Measurements from ENCODE around the gene RNF112.

The RNF112 gene, protein sequence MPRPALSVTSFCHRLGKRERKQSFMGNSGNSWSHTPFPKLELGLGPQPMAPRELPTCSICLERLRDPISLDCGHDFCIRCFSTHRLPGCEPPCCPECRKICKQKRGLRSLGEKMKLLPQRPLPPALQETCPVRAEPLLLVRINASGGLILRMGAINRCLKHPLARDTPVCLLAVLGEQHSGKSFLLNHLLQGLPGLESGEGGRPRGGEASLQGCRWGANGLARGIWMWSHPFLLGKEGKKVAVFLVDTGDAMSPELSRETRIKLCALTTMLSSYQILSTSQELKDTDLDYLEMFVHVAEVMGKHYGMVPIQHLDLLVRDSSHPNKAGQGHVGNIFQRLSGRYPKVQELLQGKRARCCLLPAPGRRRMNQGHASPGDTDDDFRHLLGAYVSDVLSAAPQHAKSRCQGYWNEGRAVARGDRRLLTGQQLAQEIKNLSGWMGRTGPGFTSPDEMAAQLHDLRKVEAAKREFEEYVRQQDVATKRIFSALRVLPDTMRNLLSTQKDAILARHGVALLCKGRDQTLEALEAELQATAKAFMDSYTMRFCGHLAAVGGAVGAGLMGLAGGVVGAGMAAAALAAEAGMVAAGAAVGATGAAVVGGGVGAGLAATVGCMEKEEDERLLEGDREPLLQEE

DNA sequence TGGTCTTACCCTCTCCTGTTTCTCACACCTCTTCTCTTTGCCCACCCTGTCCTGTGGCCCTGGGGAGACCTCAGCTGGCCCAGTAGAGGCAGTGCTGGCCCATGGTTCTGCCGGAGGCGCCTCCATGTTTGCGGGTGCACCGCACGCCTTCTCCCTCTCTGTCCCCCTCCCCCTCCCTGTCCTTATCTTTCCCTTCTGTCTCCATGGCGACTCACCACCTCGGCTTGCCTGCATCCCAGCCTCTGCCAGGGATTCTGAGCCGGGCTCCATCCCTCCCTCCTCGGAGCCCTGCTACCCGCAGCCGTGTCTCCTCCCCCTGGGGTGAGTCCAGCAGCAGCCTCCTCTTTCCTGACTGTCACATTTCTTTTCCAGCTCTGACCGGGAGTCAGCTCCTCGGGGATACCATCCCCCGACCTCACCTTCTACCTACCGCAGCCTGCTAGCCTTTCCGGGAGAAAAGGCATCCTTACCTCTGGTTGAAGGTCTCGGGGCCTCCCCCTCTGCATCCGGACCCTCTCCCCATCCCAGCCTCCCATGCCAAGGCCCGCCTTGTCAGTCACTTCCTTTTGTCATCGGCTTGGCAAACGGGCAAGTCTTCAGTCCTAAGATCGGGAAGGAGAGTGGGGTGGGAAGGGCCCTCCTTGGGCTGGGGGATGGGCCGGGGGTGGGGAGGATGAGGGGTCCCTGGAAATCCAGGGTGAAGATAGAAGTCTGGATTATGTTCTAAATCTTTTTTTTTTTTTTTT is at the start of gene RNF112:
Gene RNF112, plus strand, starts transcription at position 358 of the 746 bp plus-strand sequence. Its CDS starts 177 bp downstream, at position 535.
- no peak for DNase-seq

DNA sequence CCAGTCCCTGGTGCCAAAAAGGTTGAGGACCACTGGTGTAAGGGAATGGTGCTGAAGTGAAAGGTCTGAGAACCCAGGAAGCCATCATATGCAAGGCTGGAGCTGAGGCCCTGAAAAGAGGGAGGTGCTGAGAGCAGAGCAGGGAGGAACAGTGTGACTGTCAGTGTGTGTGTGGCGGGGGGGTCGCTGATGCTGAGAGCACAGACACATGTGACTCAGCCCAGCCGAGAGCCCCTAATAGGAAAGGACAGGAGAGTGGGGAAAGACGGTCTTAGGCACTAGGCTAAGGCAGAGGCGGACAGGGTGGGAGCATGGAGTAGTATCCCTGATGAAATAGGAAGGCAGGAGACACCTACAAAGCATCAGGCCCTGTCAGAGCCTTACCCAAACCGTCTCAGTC is 49.7 kb upstream of the RNF112 start:
- DNase-seq, result no peak

DNA sequence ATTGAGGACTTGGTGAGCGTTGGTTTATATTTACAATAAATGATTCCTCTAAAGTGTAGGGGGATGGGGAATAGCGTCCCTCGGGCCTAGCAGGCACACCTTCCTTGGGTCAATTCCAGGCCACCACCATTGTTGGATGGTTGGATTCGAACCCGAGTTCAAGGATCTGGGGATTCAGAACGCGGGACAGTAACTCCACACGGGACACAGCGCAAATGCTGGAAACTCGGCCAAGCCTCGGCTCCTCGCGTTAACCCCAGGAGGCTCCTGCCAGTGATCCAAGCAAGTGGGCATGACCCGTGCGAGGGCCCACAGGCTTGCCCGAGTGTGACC is 49.1 kb upstream of the RNF112 start:
- no peak for DNase-seq

DNA sequence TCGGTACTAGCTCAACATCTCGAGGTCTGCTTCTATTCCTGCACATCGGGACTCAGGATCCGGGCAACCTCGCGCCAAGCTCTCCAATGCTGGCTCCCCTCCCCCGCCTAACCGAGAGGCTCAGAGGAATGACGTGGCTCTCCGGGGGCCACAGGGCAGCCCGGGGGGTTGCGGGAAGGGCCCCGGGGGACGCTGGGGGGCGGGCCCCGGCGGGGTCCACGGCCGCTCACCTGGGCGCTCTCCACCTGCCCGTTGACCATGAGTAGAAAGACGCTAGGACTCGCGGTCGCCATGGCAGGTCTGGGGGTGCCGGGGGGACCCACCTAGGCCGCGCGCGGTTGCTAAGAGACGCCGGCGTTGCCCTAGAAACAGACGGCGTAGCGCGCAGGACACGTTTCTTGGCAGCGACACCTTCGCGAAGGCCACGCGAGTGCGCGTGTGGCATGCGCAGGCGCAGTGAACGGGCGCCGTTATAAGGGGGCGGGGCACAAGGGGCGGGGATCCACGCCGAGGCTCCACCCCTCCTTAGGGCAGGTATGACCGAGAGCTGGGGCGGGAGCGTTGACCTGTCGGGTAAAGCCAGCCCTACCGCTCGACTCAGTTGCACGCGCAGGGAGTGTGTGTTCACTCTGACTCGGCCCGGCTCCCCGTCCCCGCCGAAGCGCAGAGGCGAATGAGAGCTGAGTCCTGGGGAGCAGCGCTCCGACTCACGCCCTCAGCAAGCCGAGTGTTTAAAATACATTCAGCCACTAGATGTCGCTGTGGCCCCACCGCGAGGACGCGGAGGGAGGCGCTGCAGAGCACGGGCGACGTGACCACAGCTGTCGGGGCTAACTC is 48.5 kb upstream of the RNF112 start, which contains the start of gene B9D1:
Gene B9D1, minus strand, starts transcription at position 447 of the 837 bp plus-strand sequence. Its CDS starts 154 bp downstream, at position 293.
- peak; percentile 90 to 92 for DNase-seq

DNA sequence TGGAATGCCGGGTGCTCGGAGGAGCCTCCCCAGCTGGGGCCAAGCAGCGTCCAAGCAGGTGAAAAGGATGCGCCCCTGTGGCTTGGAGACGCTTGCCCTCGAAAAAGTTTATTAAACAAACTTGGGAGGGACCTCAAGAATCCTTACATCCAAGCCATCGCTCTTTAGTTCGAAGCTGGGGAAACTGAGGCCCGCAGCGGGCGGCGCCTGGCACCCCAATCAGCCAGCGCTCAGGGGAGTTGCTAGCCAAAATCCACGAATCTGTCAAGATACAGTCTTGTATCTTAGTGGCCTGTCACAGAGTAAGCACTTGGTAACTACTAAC is 48.0 kb upstream of the RNF112 start:
- no peak for DNase-seq

DNA sequence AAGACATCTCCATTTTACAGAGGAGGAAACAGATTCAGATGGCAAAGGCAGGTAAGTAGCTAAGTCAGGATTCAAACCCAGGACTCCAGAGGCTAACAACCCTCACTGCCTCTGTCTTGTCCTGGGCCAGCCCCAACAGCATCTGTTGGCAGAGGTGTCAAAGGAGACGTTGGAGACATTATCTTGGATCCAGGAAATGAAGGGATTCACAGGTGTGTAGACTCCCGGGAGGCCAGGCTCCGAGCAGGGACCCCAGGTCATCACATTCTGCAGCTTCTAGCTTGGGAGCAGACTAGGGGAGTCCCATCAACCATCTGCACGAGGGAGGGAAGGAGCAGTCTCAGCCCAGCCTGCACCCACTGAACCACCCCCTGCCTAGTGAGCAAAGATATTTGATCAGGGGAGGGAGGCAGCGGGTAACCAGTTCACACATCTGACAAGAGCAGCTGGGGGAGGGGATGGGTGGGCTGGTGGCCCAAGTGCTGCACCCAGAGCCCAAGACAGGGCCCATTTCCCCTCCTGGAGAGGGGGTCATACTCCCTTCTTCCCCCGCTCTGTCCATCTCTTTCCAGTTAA is 47.5 kb upstream of the RNF112 start:
- no peak for DNase-seq

DNA sequence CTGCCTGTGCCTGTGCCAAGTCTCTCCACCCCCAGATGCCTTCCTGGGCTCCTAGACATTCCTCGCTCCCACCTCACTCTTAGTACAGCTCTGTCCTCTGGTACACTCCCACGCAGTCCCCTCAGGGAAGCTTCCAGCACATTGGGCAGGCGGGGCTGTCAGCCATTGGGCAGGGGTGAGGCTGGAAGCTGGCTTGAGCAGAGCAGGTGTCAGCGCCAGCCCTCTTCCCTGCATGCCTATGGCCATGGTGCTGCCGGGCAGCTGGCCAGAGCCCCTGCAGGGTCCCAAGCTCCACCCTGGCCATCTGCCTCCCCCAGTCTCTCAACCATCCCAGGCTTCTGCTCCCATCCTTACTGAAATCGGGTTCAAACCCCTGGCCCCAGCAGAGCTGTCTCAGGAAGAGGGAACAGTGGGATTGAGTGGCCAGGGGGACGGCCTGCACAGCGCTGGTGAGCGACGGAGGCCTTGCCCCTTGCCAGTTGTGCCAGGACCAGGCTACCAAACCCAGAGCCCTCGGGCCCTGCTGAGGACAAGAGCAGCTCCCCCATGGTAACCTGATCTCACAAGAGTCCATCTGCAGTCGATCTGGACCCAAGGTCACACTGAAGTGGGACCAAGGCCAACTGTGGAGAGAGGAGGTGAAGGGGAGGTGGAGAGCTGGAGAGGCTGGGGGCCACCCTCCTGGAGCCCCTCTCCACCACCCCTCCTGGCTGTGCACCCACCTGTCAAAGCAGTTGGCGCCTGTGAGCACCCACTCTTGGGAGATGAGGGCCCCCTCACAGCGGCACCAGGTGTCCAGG is 46.1 kb upstream of the RNF112 start:
- no peak for DNase-seq

DNA sequence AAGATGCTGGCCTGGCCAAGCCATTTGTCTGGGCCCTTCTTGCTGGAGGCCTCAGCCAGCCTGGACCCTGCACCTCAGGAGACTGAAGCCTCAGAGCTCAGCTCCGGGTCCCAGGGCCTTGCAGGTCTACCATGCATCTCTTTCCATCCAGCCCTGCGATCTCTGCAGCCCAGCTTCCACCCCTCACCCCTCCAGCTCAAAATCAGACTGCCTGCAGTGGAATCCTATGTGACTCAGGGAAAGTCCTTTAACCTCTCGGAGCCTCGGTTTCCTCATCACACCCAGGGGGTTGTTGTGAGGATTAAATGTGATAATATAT is 45.6 kb upstream of the RNF112 start:
- DNase-seq, result no peak

DNA sequence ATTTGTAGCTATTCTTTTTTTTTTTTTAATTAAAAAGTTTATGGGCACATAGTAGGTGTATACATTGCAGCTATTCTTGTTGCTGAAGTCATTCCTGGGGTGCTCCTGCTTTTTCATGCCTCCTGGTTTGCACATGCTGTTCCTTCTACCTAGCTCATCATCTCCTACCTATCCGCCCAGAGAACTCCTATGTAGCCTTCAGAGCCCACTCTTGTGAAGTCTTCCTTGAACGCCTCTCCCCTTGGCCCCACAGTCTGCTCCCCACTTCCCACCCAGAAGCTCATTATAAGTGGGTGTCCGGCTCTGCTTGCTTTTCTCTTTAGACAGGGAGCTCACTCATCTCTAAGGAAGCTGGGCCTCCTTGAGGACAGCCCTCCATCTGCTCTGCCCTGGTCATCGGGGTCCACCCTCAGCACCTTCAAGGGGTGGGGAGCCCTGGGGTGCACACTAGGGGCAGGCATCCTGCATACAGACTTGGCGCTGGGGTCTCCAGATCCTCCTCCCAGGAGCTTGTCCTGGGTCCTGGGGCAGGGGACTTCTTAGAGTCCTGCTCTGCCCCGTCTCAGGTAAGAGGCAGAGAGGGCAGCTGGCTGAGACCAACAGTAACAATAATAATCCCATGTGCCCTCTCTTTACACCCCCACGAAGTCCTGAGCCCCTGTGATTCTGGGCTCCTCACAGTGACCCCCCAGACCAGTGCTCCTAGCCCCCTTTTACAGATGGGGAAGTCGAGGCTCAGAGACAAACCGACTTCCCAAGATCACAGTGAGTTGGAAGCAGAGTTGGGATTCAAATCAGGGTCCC is 45.0 kb upstream of the RNF112 start:
- no peak for DNase-seq

DNA sequence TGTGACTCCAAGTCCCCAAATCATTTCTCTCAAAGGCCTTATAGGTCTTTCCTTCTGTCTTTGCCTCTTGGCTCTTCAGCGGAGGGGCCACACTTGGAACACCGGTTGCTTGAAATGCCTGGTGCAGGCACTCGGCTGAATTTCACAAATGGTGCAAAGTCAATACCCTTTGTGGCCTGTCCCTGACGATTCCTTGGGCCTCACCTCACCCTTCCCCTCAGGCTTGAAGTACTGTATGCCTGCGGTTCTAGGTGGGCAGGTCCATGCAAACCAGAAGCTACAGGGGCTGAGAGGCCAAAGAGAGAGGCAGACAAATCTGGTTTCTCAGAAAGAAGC is 44.4 kb upstream of the RNF112 start:
- no peak for DNase-seq

DNA sequence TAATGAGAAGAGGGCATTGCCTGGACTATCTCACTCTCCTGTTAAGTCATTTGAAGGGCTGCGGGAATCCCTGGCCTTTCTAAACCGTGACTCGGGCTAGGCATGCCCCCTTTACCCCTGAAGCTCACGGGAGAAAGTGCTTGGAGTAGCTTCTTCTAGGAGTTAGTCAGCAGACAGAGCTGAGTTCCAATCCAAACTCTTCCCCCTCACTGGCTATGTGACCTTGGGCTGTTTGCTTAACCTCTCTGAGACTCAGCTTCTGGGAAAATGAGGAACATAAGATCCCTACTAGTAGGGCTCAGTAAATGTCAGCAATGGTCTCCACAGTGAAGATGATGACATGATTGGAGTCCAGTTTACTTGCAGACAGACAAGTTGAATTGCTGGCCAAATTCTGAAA is 42.8 kb upstream of the RNF112 start:
- no peak for DNase-seq

DNA sequence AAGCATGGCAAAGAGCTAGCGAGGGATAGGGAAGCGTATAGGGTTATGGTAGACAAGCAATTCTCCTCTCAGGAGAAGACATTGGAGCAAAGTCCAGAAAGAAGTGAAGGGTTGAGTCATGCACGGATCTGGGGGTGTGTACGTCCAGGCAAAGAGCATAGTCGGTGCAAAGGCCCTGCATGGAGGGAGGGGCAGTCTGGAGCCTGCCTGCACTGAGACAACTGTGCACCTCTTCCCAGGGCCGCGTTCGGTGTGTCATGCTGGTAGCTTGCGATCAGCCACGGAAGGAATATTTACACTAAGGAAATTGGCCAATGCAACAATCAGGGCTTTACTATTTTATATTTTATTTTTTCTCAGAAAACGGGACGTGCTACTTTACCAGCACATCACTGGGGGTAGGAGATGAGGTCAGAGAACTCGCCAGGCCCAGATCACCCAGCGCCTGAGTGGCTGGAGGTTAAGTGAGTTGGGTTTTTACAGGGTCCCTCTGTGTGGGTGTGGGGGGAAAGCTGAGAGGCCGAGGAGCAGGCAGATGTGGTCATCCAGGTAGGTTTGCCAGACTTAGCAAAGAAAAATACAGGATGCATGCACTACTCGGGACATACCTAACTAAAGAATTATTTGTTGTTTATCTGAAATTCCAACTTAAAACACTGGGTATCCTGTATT is 41.8 kb upstream of the RNF112 start:
- no peak for DNase-seq

DNA sequence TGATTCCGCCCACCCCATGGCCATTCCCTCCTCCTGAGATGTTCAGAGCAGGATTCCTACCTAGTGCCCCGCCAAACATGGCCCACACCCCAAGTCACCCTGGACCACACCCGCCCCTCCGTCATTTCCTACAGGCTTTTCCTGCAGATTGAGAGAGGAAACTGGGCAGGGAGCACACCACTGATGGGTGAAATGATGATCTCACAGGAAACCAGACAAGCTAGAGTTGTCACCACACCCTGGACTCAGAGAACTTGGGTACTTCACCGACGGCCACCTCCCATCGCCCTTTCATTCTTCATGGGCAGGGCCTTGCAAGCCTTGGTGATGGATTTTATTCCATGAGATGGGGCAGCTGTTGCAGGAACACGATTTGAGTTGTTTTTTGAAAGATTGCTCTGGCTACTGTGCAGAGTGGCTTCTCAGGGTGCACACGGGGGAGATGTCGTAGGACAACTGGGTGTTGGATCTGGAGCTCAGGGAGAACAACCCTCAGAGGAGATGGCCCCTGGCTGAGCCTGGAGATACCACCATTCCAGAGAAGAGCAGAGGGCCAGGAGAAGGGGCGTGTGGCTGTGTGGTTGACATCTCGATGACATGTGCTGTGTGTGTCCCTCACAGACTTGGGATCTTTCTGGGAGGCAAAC is 41.1 kb upstream of the RNF112 start:
- DNase-seq, result no peak

DNA sequence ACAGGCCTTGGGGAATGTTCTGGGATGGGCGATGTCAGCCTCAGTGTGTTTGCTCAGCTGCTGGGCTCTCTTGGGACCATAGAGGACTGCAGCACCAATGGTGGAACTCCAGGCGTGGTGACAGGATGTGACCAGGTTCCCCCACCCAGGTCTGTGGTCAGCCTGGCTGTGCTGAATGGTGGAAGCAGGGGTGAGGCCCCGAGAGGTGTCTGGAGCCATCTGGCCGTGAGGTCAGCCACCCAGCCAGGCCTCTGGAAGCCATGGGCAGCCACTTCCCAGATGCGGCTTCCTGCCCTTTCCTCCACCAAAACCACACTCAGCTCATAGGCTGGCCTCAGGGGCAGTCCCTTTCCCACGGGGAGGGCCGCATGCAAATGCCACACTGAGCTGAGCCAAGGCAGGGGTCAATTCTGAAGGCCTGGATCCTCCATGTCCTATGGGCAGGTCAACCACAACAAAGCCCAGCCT is 40.5 kb upstream of the RNF112 start:
- no peak for DNase-seq

DNA sequence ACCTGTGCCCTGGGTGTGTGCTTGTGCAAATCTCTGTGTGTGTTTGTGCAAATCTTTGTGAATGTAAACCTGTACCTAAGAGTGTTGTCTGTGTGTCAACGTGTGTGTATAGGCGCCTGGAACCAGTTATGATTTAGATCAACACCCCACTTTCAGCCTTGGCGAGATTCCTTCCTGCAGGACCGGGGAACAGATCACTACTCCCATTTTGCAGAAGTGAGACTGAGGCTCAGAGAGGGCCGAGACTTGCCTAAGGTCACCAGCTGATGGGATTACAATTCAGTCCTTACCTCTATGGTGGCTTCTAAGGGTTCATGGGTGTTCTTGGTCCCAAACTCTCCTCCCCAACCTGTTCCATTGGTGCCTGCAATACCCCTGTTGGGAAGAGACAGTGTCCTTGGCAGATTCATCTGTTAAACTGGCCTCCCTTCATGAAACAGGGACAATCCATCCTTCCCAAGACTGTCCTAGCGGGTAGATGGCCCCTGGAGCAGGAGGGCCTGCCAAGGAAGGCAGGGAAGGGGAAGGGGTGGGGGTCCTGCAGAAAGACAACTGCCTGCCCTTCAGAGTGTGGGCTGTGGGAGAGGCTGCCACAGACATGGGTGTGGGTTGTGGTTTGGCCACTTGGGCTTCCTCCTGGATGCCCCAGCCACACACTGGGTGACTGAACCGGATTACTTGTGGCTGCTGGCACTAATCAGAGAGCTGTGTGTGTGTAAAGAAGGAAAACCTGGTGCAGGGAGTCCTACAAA is 39.6 kb upstream of the RNF112 start:
- DNase-seq, result no peak

DNA sequence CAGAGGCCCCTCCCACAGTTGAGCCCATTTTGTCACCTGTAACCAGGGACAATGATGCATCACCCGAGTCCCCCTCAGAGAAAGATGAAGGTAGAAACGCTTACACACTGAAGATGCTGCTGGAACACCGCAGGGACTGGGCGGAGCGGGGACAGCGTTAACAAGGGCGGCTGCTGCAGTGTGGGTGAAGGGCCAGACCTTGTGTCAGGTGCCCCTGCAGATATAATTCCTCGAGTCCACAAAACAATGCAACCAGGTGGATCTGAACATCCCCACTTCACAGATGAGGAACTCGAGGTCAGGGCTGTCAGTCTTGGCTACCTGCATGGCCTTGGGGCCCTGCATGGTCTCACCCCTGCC is 39.0 kb upstream of the RNF112 start:
- no peak for DNase-seq

DNA sequence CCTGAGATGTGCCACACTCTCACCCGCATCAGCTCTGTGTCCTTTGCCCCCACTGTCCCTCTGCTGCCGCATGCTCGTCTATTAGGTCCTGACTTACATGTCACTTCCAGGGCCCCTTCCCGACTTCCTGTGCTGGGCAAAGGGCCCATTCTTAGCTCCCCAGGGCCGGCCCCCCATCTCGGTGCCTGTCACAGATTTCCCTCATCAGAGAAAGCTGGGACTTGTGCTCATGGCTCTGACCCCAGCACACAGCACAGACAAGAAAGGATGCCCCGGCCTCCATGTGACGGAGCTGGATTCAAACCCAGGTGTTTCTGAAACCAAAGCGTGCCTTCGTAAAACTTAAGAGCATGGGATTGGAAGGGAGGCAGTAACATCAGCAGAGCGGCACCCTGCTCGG is 38.6 kb upstream of the RNF112 start:
- no peak for DNase-seq

DNA sequence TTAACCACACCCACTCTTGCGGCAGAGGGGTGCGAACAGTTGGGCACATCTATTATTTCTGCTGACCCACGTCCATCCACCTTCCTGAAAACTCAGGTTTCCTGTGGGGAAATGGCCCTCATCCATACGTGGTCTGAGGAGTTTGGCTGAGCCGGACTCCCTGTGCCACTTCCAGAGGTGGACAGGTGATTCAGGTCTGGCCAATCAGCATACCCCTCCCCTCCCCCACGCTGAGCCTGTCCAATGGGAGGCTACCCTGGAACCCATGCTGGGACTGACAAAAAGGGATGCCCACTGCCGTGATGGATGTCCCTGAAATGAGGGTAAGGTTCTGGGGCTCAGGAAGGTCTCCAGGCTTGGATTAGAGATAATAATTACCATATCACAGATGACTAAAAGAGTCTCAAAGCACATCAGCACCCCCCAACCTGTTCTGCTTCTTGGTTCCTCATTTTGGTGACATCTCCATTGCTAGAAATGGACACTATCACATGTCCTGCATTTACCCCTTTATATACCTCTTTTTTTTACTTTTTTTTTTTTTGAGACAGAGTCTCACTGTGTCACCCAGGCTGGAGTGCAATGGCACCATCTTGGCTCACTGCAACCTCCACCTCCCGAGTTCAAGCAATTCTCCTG is 38.0 kb upstream of the RNF112 start:
- no peak for DNase-seq

DNA sequence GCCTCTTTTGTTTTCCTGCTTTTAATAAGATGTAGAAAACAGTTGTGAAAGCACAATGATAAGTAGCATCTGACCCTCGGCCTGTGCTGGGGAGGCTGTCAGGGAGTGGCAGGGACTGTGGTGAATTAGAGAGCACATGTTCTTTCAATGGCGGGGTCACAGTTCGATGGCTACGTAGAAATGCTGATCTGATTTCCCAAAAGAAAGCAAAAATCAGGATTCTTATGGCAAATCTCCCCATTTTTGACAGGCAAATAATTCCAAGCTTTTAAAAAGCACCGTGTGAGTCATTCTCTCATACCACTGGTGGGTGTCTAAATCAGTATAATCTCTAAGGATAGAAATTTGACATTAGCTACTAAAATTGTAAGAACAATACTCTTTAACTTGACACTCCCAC is 36.9 kb upstream of the RNF112 start:
- DNase-seq, result no peak

Data from stimulated activated CD4-positive, alpha-beta T cell treated with anti-CD3 and anti-CD28 coated beads, Interleukin-4, amount 100 ng/mL, for 4 hours (primary cell).